Activated CD4-positive, alpha-beta T cell treated with anti-CD3 and anti-CD28 coated beads for 48 hours (primary cell): ENCODE data around the gene ROS1.
"Not testable (repeated sequence)": the region's sequence is repeated elsewhere in the genome, so short reads cannot be mapped to it uniquely, and the experiment has no call there.

Experiments used
- DNase-seq: peaks from one replicate; pipeline ENCODE4 v3.0.0-alpha.2; 2020

The ROS1 gene

DNA sequence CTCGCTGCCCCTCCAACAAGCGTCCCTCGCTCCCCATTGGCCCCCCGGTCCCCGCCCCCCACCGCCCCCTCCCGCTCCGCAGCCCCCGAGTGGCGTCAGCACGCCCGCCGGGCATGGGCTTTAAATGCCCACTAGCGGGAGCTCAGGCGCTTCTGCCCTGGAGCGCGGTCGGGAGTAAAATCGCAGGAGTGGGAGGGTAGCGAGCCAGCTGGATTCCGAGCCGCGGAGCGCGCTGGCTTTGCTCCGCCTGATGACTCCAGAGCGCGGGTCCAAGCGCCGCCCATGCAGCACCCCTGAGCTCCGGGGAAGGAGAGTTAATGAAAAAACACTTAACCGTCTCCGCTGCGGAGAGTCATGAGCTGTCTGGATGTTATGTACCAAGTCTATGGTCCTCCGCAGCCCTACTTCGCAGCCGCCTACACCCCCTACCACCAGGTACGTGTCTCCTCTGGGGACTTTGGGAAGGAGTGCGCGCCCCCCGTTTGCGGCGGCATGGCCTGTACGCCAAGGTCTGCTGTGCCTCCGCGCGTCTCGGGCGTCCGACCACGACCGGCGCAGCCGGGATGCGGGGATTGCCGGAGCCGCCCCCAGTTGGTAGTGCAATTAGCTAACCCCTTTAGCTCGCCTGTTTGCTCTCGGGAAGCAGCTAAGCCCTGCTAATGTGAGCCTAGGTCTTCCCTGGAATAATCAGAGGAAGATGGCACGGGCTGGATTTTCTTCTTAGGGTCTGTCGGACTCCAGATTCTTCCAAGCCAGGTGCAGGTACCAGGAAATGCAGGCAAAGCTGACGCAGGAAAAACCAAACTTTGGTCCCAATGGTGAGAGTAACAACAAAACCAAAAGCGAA lies 160.1 kb downstream of the ROS1 start, which contains the start of gene VGLL2:
VGLL2 (plus strand) TSS at position 149 of the 847 bp plus-strand sequence; CDS start at position 355, 206 bp downstream.
- peak; percentile 31 for DNase-seq

DNA sequence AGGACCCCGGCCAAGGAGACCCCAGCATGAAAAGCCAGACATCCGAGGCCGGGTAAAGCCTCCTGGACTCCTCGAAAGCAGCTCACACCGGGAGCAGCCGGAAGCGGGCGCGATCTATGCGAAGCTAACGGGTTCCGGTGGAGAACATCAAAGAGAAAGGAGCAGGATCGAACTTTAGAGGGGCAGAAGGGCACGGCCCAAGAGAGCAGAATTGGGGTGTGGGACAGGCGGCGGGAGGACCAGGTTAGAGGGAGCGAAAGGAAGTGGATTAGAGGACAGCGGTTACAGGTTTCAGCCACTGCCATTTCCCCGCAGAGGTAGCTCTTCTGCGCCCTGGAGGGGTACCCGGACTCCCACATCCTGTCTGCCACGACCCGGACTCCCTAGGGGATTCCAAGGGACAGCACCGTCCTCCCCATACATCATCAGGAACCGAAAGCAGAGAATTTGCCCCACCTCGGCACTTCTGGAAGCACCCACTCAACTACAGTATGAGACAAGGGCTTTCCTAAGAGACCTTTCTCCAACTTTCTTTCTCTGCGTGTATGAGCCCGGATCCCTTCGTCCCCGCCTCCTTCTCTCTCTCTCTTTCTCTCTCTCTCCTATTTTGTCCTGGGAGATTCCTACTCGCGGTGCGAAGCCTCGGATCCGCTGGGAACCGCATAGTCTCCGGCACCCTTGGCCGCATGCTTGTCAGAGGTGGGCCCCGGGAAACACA lies 160.9 kb downstream of the ROS1 start:
- DNase-seq, result peak; percentile 13

DNA sequence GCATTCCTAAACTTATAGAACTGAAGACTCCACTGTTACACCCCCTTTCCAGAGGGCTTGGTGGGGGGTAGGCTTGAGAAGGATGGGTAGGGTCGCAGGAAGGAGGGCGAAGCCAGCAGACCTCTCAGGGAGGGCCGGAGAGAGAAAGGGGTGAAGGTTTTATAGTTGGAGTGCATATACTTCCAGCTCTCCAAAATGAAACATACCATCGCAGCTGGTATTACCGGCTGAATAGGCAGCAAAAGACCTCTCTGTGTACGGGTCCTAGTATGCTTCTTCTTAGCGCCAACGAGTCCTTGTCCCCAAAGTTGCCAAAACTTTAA lies 161.4 kb downstream of the ROS1 start:
- no peak for DNase-seq

DNA sequence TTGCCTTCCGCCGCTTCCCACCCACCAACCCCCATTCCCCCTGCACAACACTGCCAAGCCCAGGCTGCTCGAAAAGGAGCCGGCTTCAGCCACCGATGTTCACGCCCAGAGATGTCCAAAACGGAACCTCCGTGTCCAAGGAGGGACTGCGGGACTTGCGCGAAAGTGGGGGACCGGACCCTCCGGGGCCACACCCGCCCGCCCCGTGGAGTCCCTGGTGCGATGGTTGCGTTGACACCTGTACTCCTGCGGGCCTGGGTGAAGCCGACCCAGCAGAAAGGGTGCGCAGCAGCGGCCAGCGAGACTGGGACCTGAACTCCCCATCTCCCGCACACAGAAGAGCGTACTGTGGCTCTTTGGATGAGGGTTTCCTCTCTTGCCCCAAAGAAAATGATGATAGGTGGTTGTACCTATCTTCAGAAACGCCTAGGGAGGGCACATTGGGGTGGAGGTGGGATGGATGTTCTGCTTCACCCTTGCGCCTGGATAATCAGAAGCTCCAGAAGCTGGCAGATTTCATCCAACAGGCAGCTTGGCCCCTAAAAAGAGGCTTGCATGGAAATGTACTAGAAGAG lies 162.3 kb downstream of the ROS1 start:
- no peak for DNase-seq

DNA sequence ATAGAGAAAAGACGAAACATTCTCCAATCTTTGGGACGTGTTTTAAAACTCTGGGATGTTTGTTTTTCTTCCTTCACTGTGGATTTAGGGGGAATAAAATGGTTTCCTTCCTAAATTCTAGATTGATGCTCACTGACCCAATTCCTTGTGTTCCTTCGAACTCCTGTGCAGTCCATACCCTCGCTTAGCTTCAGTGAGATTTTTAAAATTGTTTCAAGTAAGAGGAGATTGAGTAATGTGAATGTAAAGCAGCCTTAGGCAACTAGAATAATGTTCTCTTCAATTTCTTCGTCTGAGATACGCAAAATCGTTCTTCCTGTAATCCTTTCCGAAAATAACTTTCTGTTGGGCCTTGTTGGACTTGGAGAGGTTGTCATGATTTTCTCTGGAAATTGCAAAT lies 162.9 kb downstream of the ROS1 start:
- DNase-seq, result no peak

DNA sequence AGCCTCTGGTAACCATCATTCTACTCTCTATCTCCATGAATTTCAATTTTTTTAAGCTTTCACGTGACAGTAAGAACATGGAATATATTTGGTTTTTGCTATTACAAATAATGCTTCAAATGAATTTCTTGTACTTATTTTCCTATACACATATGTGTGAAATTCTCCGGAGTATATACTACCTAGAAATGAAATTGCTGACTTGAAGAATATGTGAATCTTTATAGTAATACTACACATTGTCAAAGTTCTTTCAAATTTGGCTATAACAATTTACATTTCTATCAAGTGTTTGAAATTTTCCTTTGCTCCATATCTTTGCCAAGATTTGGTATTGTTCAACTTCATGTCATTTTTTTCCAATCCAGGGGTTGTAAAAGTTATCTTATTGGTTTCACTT lies 172.0 kb downstream of the ROS1 start:
- DNase-seq, result no peak

DNA sequence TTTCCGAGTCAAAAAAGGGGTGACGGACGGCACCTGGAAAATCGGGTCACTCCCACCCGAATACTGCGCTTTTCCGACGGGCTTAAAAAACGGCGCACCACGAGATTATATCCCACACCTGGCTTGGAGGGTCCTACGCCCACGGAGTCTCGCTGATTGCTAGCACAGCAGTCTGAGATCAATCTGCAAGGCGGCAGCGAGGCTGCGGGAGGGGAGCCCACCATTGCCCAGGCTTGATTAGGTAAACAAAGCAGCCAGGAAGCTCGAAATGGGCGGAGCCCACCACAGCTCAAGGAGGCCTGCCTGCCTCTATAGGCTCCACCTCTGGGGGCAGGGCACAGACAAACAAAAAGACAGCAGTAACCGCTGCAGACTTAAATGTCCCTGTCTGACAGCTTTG lies 180.8 kb downstream of the ROS1 start:
- not testable (repeated sequence) for DNase-seq

DNA sequence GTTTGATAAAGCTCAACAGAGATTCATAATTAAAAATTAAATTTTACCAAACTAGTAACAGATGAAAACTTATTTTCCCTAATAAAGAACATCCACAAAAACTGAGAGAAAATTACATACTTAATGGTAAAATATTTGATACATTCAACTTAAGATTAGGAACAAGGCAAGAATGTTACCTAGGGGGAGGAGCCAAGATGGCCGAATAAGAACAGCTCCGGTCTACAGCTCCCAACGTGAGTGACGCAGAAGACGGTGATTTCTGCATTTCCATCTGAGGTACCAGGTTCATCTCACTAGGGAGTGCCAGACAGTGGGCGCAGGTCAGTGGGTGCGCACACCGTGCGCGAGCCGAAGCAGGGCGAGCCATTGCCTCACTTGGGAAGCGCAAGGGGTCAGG lies 181.2 kb downstream of the ROS1 start:
- DNase-seq, result not testable (repeated sequence)
